OCI-LY7 (cell line): ENCODE data around the gene RAD23A. TPM values are rescaled to one million over a fixed set of nuclear protein-coding genes. Genes with fewer than 3 reads are reported as not detected.

Experiments used
- BruUV-seq: library from RNA; stranded (reverse); fragments of 400-500 nt; replicated peaks from 2 replicates; lab custom pipeline; 2021; lab: Mats Ljungman, UMichigan
- CTCF ChIA-PET: fragments of 300-600 bp; sonication (Branson Sonifier 250); formaldehyde crosslinking; loops from one replicate; lab custom pipeline; 2022; ENCODE audit warnings: antibody characterized with exemption; ENCODE audit not compliant: unreplicated experiment; lab: Charles Lee
- POLR2A ChIA-PET: fragments of 300-600 bp; sonication (Branson Sonifier 250); formaldehyde crosslinking; loops from one replicate; lab custom pipeline; 2022; ENCODE audit warnings: antibody characterized with exemption; lab: Charles Lee
- DNase-seq: peaks from one replicate; pipeline ENCODE4 v3.0.0-alpha.2; 2015; ENCODE audit warnings: low spot score
- H2AFZ ChIP-seq: fragments of 200-600 bp; sonication (generic), shearing (Covaris generic); 2 replicates; pipeline ENCODE4 v1.6.1; 2014; ENCODE audit warnings: mild to moderate bottlenecking, antibody characterized with exemption, low read length, moderate library complexity
- H3K27ac ChIP-seq: fragments of 200-600 bp; sonication (generic); 2 replicates; pipeline ENCODE4 v1.5.1; 2014; ENCODE audit warnings: mixed run types, low read depth, mild to moderate bottlenecking, moderate library complexity, low read length, inconsistent platforms; ENCODE audit not compliant: poor library complexity, severe bottlenecking
- H3K36me3 ChIP-seq: fragments of 200-600 bp; sonication (generic); 2 replicates; pipeline ENCODE4 v1.6.1; 2014; ENCODE audit warnings: mild to moderate bottlenecking, antibody characterized with exemption, low read length, moderate library complexity, mixed read lengths; ENCODE audit not compliant: insufficient read depth
- H3K4me1 ChIP-seq: fragments of 200-600 bp; sonication (generic); 2 replicates; pipeline ENCODE4 v1.5.1; 2014; ENCODE audit warnings: mild to moderate bottlenecking, low read length; ENCODE audit not compliant: insufficient read depth, poor library complexity, severe bottlenecking
- H3K4me2 ChIP-seq: fragments of 200-600 bp; sonication (generic); 2 replicates; pipeline ENCODE4 v1.6.1; 2014; ENCODE audit warnings: mild to moderate bottlenecking, low read length
- H3K4me3 ChIP-seq: fragments of 200-600 bp; sonication (generic); 2 replicates; pipeline ENCODE4 v1.5.1; 2014; ENCODE audit warnings: mild to moderate bottlenecking, low read depth, low read length; ENCODE audit not compliant: poor library complexity, severe bottlenecking
- H3K79me2 ChIP-seq: fragments of 200-600 bp; sonication (generic); 2 replicates; pipeline ENCODE4 v1.6.1; 2016; ENCODE audit warnings: low read depth, mild to moderate bottlenecking, low read length, moderate library complexity, mixed read lengths; ENCODE audit not compliant: insufficient read depth
- H3K9me2 ChIP-seq: fragments of 200-600 bp; sonication (generic); 2 replicates; pipeline ENCODE4 v1.6.1; 2016; ENCODE audit warnings: mild to moderate bottlenecking, low read length, mixed read lengths; ENCODE audit not compliant: insufficient read depth
- H3K9me3 ChIP-seq: fragments of 200-600 bp; sonication (generic); 2 replicates; pipeline ENCODE4 v1.6.1; 2014; ENCODE audit warnings: mild to moderate bottlenecking, mixed run types, low read length, mixed read lengths
- H4K20me1 ChIP-seq: fragments of 200-600 bp; sonication (generic); 2 replicates; pipeline ENCODE4 v1.6.1; 2014; ENCODE audit warnings: mild to moderate bottlenecking, antibody characterized with exemption, low read length, moderate library complexity, mixed read lengths; ENCODE audit not compliant: insufficient read depth
- EZH2phosphoT487 ChIP-seq: fragments of 200-600 bp; sonication (generic); IDR thresholded peaks from 2 replicates; pipeline ENCODE4 v1.6.1; 2018; ENCODE audit warnings: low read depth, borderline replicate concordance, mild to moderate bottlenecking, mixed run types, antibody characterized with exemption, low read length, moderate library complexity, mixed read lengths
- intact Hi-C: fragments of 100-400 bp; cut with micrococcal nuclease; formaldehyde crosslinking; loops from one replicate; pipeline ENCODE4 v1.10.0; 2022; ENCODE audit not compliant: unreplicated experiment
- total RNA-seq, 2 experiments: library from RNA; depleted of rRNA in 1 of 2; stranded (reverse); fragments of >200 nt in 1 of 2; shearing (Covaris generic) in 1 of 2; gene quantifications; 2 replicates each; pipeline ENCODE4 v1.2.3, GENCODE V29; 2014 to 2022
- TF ChIP-seq, protein P1 (sequence below): fragments of 200-600 bp; sonication (generic); conservative IDR thresholded peaks from 2 replicates; pipeline ENCODE4 v1.5.1; 2014; ENCODE audit warnings: mild to moderate bottlenecking, antibody characterized with exemption, low read length, moderate library complexity, mixed read lengths

RAD23A gene
- total RNA-seq, 2 experiments from 2014 or later = 171 to 237 TPM

DNA sequence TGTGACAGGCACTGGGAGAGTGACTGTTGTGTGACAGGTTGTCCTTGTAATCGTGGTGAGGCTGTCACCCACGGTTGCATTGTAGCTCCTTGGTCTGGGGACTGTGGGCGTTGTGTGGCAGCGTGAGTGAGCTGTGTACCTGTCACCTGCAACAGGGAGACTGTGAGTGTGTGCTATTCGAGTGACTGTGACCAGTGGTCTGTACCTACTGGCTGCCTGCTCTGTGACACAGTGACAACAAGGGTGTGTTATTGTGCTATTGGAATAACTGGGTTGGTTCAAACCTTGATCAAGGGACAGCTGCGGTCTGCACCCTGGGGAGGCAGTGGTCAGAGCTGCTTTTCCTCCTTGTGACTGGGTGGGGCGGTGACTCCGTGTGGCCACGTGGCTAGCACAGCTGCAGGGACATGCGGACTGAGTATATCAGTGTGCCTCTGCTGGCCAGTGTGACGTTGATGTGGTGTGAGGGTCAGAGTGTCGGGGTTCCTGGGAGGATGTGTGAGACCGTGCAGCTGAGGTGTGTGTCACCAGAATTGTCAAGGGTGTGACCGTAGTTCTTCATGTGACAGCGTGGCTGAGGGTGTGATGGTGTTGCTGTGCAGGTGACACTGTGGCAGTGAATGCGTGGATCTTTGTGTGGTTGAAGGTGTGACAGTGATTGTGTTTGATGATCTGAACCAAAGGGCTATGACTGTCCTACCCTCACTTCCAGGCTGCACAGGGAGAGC is 39.6 kb downstream of the RAD23A start:
- Histone ChIP-seq H3K4me3 (no peak overlapping the region), H3K36me3 (no peaks in the 10 kb centered on the region), H3K4me2 (no peak overlapping the region), H3K4me1 (no peaks in the 10 kb centered on the region), H3K27ac (no peak overlapping the region), H2AFZ (no peak overlapping the region), H3K9me2 (no peaks in the 10 kb centered on the region), H4K20me1 (no peaks in the 10 kb centered on the region), H3K79me2 (no peaks in the 10 kb centered on the region), H3K9me3 (no peaks in the 10 kb centered on the region)
- CTCF ChIA-PET = interaction anchor here (0.8 kb wide), 1 partner anchor 76 kb away, joined by 3 read pairs; no protein-coding TSS in a partner anchor
- BruUV-seq = no TSS peak
- no peak for DNase-seq
- no peak for TF ChIP-seq EZH2phosphoT487
- TF ChIP-seq, protein P1, sequence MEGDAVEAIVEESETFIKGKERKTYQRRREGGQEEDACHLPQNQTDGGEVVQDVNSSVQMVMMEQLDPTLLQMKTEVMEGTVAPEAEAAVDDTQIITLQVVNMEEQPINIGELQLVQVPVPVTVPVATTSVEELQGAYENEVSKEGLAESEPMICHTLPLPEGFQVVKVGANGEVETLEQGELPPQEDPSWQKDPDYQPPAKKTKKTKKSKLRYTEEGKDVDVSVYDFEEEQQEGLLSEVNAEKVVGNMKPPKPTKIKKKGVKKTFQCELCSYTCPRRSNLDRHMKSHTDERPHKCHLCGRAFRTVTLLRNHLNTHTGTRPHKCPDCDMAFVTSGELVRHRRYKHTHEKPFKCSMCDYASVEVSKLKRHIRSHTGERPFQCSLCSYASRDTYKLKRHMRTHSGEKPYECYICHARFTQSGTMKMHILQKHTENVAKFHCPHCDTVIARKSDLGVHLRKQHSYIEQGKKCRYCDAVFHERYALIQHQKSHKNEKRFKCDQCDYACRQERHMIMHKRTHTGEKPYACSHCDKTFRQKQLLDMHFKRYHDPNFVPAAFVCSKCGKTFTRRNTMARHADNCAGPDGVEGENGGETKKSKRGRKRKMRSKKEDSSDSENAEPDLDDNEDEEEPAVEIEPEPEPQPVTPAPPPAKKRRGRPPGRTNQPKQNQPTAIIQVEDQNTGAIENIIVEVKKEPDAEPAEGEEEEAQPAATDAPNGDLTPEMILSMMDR = no peak
- POLR2A ChIA-PET = interaction anchor here (0.8 kb wide), 1 partner anchor 343 kb away, joined by 3 read pairs; no protein-coding TSS in a partner anchor
- intact Hi-C loops = no loop called here

DNA sequence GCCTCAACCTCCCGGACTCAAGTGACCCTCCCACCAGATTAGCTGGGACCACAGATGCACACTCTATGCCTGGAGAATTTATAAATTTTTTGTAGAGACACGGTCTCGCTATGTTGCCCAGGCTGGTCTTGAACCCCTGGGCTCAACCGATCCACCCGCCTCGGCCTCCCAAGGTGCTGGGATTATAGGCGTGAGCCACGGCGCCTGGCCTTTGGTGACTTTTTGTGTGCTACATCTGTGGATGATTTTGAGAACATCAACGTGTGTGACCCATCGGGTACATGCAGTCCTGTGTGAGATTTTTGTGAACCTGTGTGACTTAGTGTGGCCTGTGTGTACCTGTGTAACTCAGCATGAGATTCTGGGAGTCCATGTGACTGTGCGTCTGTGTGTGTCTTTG is 41.1 kb downstream of the RAD23A start:
- H3K4me1 ChIP-seq = no peaks in the 10 kb centered on the region
- no peak for DNase-seq
- TF ChIP-seq EZH2phosphoT487 = no peak
- TF ChIP-seq, protein P1 = no peak
- no peaks in the 10 kb centered on the region for H3K79me2 ChIP-seq
- no TSS peak for BruUV-seq
- H3K4me2 ChIP-seq = no peak overlapping the region
- H3K9me2 ChIP-seq = no peaks in the 10 kb centered on the region
- H3K27ac ChIP-seq = no peak overlapping the region
- intact Hi-C loops = no loop called here
- CTCF ChIA-PET = no interaction called here
- no peaks in the 10 kb centered on the region for H4K20me1 ChIP-seq
- no peaks in the 10 kb centered on the region for H3K36me3 ChIP-seq
- H3K4me3 ChIP-seq = no peak overlapping the region
- POLR2A ChIA-PET = no interaction called here
- H3K9me3 ChIP-seq = no peaks in the 10 kb centered on the region
- no peak overlapping the region for H2AFZ ChIP-seq

DNA sequence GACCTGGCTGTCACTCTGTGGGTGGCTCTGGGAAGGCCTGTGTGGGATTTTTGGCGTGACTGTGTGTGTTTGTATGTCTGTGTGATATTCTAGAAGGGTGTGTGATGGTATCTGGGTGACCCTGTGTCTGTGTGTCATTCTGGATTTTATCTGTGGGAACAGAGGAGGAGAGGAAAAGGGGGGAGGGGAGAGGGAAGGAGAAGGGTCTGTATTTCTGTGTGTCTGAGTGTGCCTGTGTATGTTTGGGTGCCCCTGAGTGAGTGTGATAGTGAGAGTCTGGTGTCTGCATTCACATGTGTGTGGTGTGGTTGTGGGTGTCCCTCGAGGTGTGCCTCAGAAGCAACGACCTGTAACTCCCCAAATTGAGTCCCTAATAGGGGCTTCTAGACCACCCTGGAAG is 41.5 kb downstream of the RAD23A start:
- CTCF ChIA-PET = no interaction called here
- Histone ChIP-seq H3K9me3 (no peaks in the 10 kb centered on the region), H3K36me3 (no peaks in the 10 kb centered on the region), H3K4me2 (no peak overlapping the region), H2AFZ (no peak overlapping the region), H4K20me1 (no peaks in the 10 kb centered on the region), H3K27ac (no peak overlapping the region), H3K4me3 (no peak overlapping the region), H3K9me2 (no peaks in the 10 kb centered on the region), H3K4me1 (no peaks in the 10 kb centered on the region), H3K79me2 (no peaks in the 10 kb centered on the region)
- no TSS peak for BruUV-seq
- intact Hi-C loops = no loop called here
- POLR2A ChIA-PET = no interaction called here
- DNase-seq = no peak
- TF ChIP-seq EZH2phosphoT487 = no peak
- TF ChIP-seq, protein P1 = no peak
